Liver (tissue), 9 donors: ENCODE results near the gene TLCD5. TPM values are rescaled to one million over a fixed set of nuclear protein-coding genes. Genes with fewer than 3 reads are reported as not detected.

Experiments
- DNase-seq: peaks from one replicate; pipeline ENCODE4 v3.0.0-alpha.2; 2017; ENCODE audit warnings: low spot score
- H3K27ac ChIP-seq, 2 donors: one replicate each; pipeline ENCODE4 v1.7.0; 2013; ENCODE audit warnings: inconsistent platforms in 2 of 2, low read length in 2 of 2, control low read depth in 1 of 2, low read depth in 1 of 2, mild to moderate bottlenecking in 1 of 2
- H3K27me3 ChIP-seq, 4 donors: one replicate each; pipeline versions ENCODE4 v1.6.1 to v1.7.0; 2013; ENCODE audit warnings: low read length in 3 of 4, inconsistent platforms in 1 of 4, mild to moderate bottlenecking in 1 of 4, moderate library complexity in 1 of 4; ENCODE audit not compliant: control insufficient read depth in 4 of 4, insufficient read depth in 4 of 4
- H3K36me3 ChIP-seq, 4 donors: one replicate each; pipeline versions ENCODE4 v1.6.1 to v1.7.0; 2013; ENCODE audit warnings: low read length in 3 of 4, mild to moderate bottlenecking in 3 of 4, low read depth in 1 of 4, moderate library complexity in 1 of 4; ENCODE audit not compliant: control insufficient read depth in 4 of 4, insufficient read depth in 3 of 4
- H3K4me1 ChIP-seq, 4 donors: one replicate each; pipeline versions ENCODE4 v1.6.1 to v1.7.0; 2013; ENCODE audit warnings: low read length in 3 of 4, mild to moderate bottlenecking in 3 of 4, moderate library complexity in 1 of 4; ENCODE audit not compliant: control insufficient read depth in 4 of 4, insufficient read depth in 4 of 4
- H3K4me3 ChIP-seq, 3 donors: one replicate each; pipeline versions ENCODE4 v1.6.1 to v1.7.0; 2013; ENCODE audit warnings: low read length in 3 of 3, control low read depth in 1 of 3, low read depth in 1 of 3, mild to moderate bottlenecking in 1 of 3
- H3K9ac ChIP-seq, 2 donors: one replicate each; pipeline ENCODE4 v1.7.0; 2013; ENCODE audit warnings: low read length in 2 of 2, mild to moderate bottlenecking in 2 of 2, moderate library complexity in 2 of 2, control low read depth in 1 of 2, low read depth in 1 of 2
- H3K9me3 ChIP-seq, 4 donors: one replicate each; pipeline versions ENCODE4 v1.6.1 to v1.7.0; 2013; ENCODE audit warnings: low read length in 3 of 4; ENCODE audit not compliant: control insufficient read depth in 4 of 4
- ATF3 ChIP-seq: IDR thresholded peaks from 2 replicates; pipeline ENCODE4 v1.6.1; 2016; ENCODE audit warnings: antibody characterized with exemption
- CTCF ChIP-seq: fragments of 150-350 bp; IDR thresholded peaks from 2 replicates; pipeline ENCODE4 v1.5.1; 2017; ENCODE audit warnings: improper control_type of control experiment, low read depth, low read length; ENCODE audit not compliant: missing input control
- FOXA1 ChIP-seq: IDR thresholded peaks from 2 replicates; pipeline ENCODE4 v1.6.1; 2016; ENCODE audit warnings: antibody characterized with exemption
- FOXA2 ChIP-seq: IDR thresholded peaks from 2 replicates; pipeline ENCODE4 v1.6.1; 2016; ENCODE audit warnings: antibody characterized with exemption
- GABPA ChIP-seq, 2 donors: IDR thresholded peaks in 1 of 2; conservative IDR thresholded peaks in 1 of 2; 2 replicates each; pipeline ENCODE4 v1.6.1; 2016; ENCODE audit warnings: antibody characterized with exemption in 2 of 2, mild to moderate bottlenecking in 1 of 2, moderate library complexity in 1 of 2
- HNF4A ChIP-seq, 2 donors: conservative IDR thresholded peaks; 2 replicates each; pipeline ENCODE4 v1.6.1; 2016; ENCODE audit warnings: antibody characterized with exemption in 2 of 2, mild to moderate bottlenecking in 2 of 2
- HNF4G ChIP-seq: IDR thresholded peaks from 2 replicates; pipeline ENCODE4 v1.6.1; 2016; ENCODE audit warnings: antibody characterized with exemption
- JUND ChIP-seq, 2 donors: IDR thresholded peaks; 2 replicates each; pipeline ENCODE4 v1.6.1; 2016; ENCODE audit warnings: antibody characterized with exemption in 2 of 2
- MAX ChIP-seq: IDR thresholded peaks from 2 replicates; pipeline ENCODE4 v1.6.1; 2016; ENCODE audit warnings: antibody characterized with exemption
- NR2F2 ChIP-seq: IDR thresholded peaks from 2 replicates; pipeline ENCODE4 v1.6.1; 2016; ENCODE audit warnings: antibody characterized with exemption
- RAD21 ChIP-seq, 2 donors: IDR thresholded peaks; 2 replicates each; pipeline ENCODE4 v1.6.1; 2016; ENCODE audit warnings: antibody characterized with exemption in 2 of 2, mild to moderate bottlenecking in 2 of 2
- REST ChIP-seq: IDR thresholded peaks from 2 replicates; pipeline ENCODE4 v1.6.1; 2016; ENCODE audit warnings: antibody characterized with exemption, mild to moderate bottlenecking
- RXRA ChIP-seq, 2 donors: IDR thresholded peaks; 2 replicates each; pipeline ENCODE4 v1.6.1; 2017 to 2018; ENCODE audit warnings: antibody characterized with exemption in 2 of 2, mild to moderate bottlenecking in 1 of 2
- SP1 ChIP-seq: IDR thresholded peaks from 2 replicates; pipeline ENCODE4 v1.6.1; 2018; ENCODE audit warnings: antibody characterized with exemption, mild to moderate bottlenecking
- YY1 ChIP-seq: IDR thresholded peaks from 2 replicates; pipeline ENCODE4 v1.6.1; 2016; ENCODE audit warnings: antibody characterized with exemption, mild to moderate bottlenecking
- ZBTB33 ChIP-seq: IDR thresholded peaks from 2 replicates; pipeline ENCODE4 v1.6.1; 2016; ENCODE audit warnings: antibody characterized with exemption
- WGBS: extraction: QIAGEN DNeasy Blood & Tissue Kit; methylation state at CpG from one replicate; pipeline ENCODE4 v1.1.7; 2013; 5-methylcytosine and 5-hydroxymethylcytosine counted together
- polyA plus RNA-seq, 2 donors: library from polyadenylated mRNA; stranded (reverse) in 1 of 2; unstranded in 1 of 2; fragments of 200-250 nt in 1 of 2; fragments of >200 nt in 1 of 2; fragmentation: Nextera tagmentation in 1 of 2; extraction: Ambion mirVana in 1 of 2; gene quantifications; one replicate each; pipeline versions ENCODE4 v1.2.1 to v1.2.3, GENCODE V29; 2013 to 2015
- total RNA-seq, 2 donors: library from RNA; depleted of rRNA; stranded (reverse); fragments of >200 nt; gene quantifications; one replicate each; pipeline ENCODE4 v1.2.3, GENCODE V29; 2014
- donor health status: healthy.
- donor health status: healthy.
- donor health status: healthy.
- donor health status: healthy.
- donor health status: healthy.

The TLCD5 gene
- total and polyA plus RNA-seq, 4 donors, result 0.31 to 1.2 (median 0.68) TPM

- TF ChIP-seq JUND (IDR thresholded peaks at IDR 0.05), result no peak
- TF ChIP-seq HNF4G, result no peak
- TF ChIP-seq GABPA (IDR thresholded peaks at IDR 0.05 in 1 of 2, conservative IDR thresholded peaks at IDR 0.05 in 1 of 2), result no peak
- peak; percentile 25 for TF ChIP-seq SP1
- TF ChIP-seq YY1, result peak; percentile 13
- TF ChIP-seq FOXA2, result peak; percentile 22
- TF ChIP-seq MAX, result no peak
- no peak for TF ChIP-seq REST
- TF ChIP-seq HNF4A (conservative IDR thresholded peaks at IDR 0.05), result no peak
- TF ChIP-seq ZBTB33, result no peak
- TF ChIP-seq NR2F2, result no peak
- no peak for TF ChIP-seq FOXA1
- TF ChIP-seq RXRA (IDR thresholded peaks at IDR 0.05), result peak in 1 of 2 donors; percentile 18
- H3K27me3 ChIP-seq, result no peaks in the 10 kb centered on the region
- no peak overlapping the region for H3K9ac ChIP-seq
- peaks cover 0 to 4% (median 2%) of the 10 kb centered on the region in 4 donors for H3K4me1 ChIP-seq
- H3K27ac ChIP-seq, result no peak overlapping the region
- WGBS, result 53% methylated on average over 6 of the region's 6 CpGs
- H3K9me3 ChIP-seq, result no peaks in the 10 kb centered on the region
- DNase-seq, result no peak
- H3K36me3 ChIP-seq, result no peaks in the 10 kb centered on the region
- no peak overlapping the region for H3K4me3 ChIP-seq
Measured at GRCh38 chr11:120302001-120302805, 22.9 kb upstream of the TLCD5 start.

GRCh38 chr11:120303004-120303637 lies 22.0 kb upstream of the TLCD5 start:
- H3K9me3 ChIP-seq, result no peaks in the 10 kb centered on the region
- WGBS, result 7% methylated on average over 3 of the region's 3 CpGs
- no peak overlapping the region for H3K9ac ChIP-seq
- TF ChIP-seq ATF3 (no peak), CTCF (peak; percentile 91), HNF4A (conservative IDR thresholded peaks at IDR 0.05) (no peak), FOXA1 (no peak), RAD21 (IDR thresholded peaks at IDR 0.05) (peak; percentile 89 to 93), HNF4G (no peak), FOXA2 (no peak), JUND (IDR thresholded peaks at IDR 0.05) (no peak)
- no peaks in the 10 kb centered on the region for H3K27me3 ChIP-seq
- no peak overlapping the region for H3K4me3 ChIP-seq
- DNase-seq, result peak; percentile 76
- no peak overlapping the region for H3K27ac ChIP-seq
- H3K4me1 ChIP-seq, result peaks cover 0 to 4% (median 2%) of the 10 kb centered on the region in 4 donors
- H3K36me3 ChIP-seq, result no peaks in the 10 kb centered on the region
